GM19099 (cell line): ENCODE measurements around the gene ZNF215.
A peak's percentile ranks its signal among the peaks of the same experiment; 100 is the strongest.

ENCODE experiments used
- POLR2A ChIP-seq: IDR thresholded peaks from 3 replicates; pipeline ENCODE4 v1.6.1; 2011; ENCODE audit warnings: low read depth; ENCODE audit not compliant: insufficient read length; ENCODE audit errors: extremely low read depth

ZNF215 gene

GRCh38 chr11:6926208-6927029 lies at the start of gene ZNF215:
Gene ZNF215 (plus strand): TSS chr11:6926426. CDS start chr11:6932273, 5,847 bp downstream.
- peak; percentile 65 for TF ChIP-seq POLR2A

- TF ChIP-seq POLR2A: no peak
These were observed 49.3 kb upstream of the ZNF215 start for GRCh38 chr11:6876914-6877313.

GRCh38 chr11:6882751-6883150 lies 43.5 kb upstream of the ZNF215 start:
- no peak for TF ChIP-seq POLR2A

- TF ChIP-seq POLR2A: no peak
These were observed 37.4 kb upstream of the ZNF215 start for GRCh38 chr11:6888830-6889229.

- TF ChIP-seq POLR2A: no peak
These were observed 36.4 kb upstream of the ZNF215 start for GRCh38 chr11:6889835-6890234.

- TF ChIP-seq POLR2A: no peak
These were observed 33.8 kb upstream of the ZNF215 start, which contains the start of gene OR2D2 for GRCh38 chr11:6892400-6892799. Gene OR2D2 (minus strand): TSS chr11:6892500. CDS start chr11:6892500, 0 bp downstream.

GRCh38 chr11:6894097-6894496 lies 32.1 kb upstream of the ZNF215 start:
- no peak for TF ChIP-seq POLR2A

GRCh38 chr11:6895010-6895409 lies 31.2 kb upstream of the ZNF215 start:
- no peak for TF ChIP-seq POLR2A

- TF ChIP-seq POLR2A: no peak
These were observed 27.3 kb upstream of the ZNF215 start for GRCh38 chr11:6898911-6899310.

- TF ChIP-seq POLR2A: no peak
These were observed 25.8 kb upstream of the ZNF215 start for GRCh38 chr11:6900327-6900999.

GRCh38 chr11:6911378-6911777 lies 14.8 kb upstream of the ZNF215 start:
- TF ChIP-seq POLR2A: no peak

- TF ChIP-seq POLR2A: no peak
These were observed 14.3 kb upstream of the ZNF215 start for GRCh38 chr11:6911948-6912347.

GRCh38 chr11:6919698-6920097 lies 6.5 kb upstream of the ZNF215 start:
- no peak for TF ChIP-seq POLR2A

GRCh38 chr11:6920702-6921101 lies 5.5 kb upstream of the ZNF215 start, which contains the start of gene OR2D3:
Gene OR2D3 (plus strand): TSS chr11:6921002. CDS start chr11:6921002, 0 bp downstream.
- TF ChIP-seq POLR2A: no peak

- no peak for TF ChIP-seq POLR2A
These were observed 1.1 kb upstream of the ZNF215 start for GRCh38 chr11:6925007-6925577.
